Muscle of arm (tissue), 12 donors: Measurements from ENCODE around the gene LRP5. TPM values are rescaled to one million over a fixed set of nuclear protein-coding genes. Genes with fewer than 3 reads are reported as not detected.
"Not testable (repeated sequence)": the region's sequence is repeated elsewhere in the genome, so short reads cannot be mapped to it uniquely, and the experiment has no call there.

Source experiments
- DNase-seq: peaks from one replicate; pipeline ENCODE4 v3.0.0-alpha.2; 2013
- polyA plus RNA-seq, 12 donors: library from polyadenylated mRNA; unstranded; fragments of 120-200 nt; gene quantifications; one replicate each; pipeline ENCODE4 v1.2.1, GENCODE V29; 2013; ENCODE audit not compliant: insufficient read length in 12 of 12

The LRP5 gene
- polyA plus RNA-seq, 12 donors: 33.3 to 88.3 (median 44.0) TPM; not detected in 1

GRCh38 chr11:68459886-68460740, 147.7 kb downstream of the LRP5 start:
- peak; percentile 99 for DNase-seq

- DNase-seq: peak; percentile 56
Observed at GRCh38 chr11:68460741-68461574, 148.6 kb downstream of the LRP5 start, which contains the start of gene PPP6R3. Gene PPP6R3, plus strand, starts transcription at chr11:68460752. Its CDS starts 76,913 bp downstream, at chr11:68537665.

- no peak for DNase-seq
Observed at GRCh38 chr11:68461575-68461917, 149.2 kb downstream of the LRP5 start.

GRCh38 chr11:68463714-68464113, 151.3 kb downstream of the LRP5 start:
- no peak for DNase-seq

GRCh38 chr11:68467201-68467834, 154.9 kb downstream of the LRP5 start:
- DNase-seq: no peak

- no peak for DNase-seq
Observed at GRCh38 chr11:68468217-68468828, 155.9 kb downstream of the LRP5 start.

GRCh38 chr11:68469122-68469521, 156.7 kb downstream of the LRP5 start:
- DNase-seq: no peak

GRCh38 chr11:68469642-68470041, 157.3 kb downstream of the LRP5 start:
- no peak for DNase-seq

- DNase-seq: no peak
Observed at GRCh38 chr11:68470304-68470811, 158.0 kb downstream of the LRP5 start.

- DNase-seq: no peak
Observed at GRCh38 chr11:68471360-68472340, 159.3 kb downstream of the LRP5 start.

- DNase-seq: no peak
Observed at GRCh38 chr11:68472778-68473177, 160.4 kb downstream of the LRP5 start.

- DNase-seq: no peak
Observed at GRCh38 chr11:68473693-68474092, 161.3 kb downstream of the LRP5 start.

- not testable (repeated sequence) for DNase-seq
Observed at GRCh38 chr11:68475626-68476025, 163.2 kb downstream of the LRP5 start.

GRCh38 chr11:68479390-68479789, 167.0 kb downstream of the LRP5 start:
- no peak for DNase-seq

GRCh38 chr11:68480193-68480592, 167.8 kb downstream of the LRP5 start:
- no peak for DNase-seq

GRCh38 chr11:68480852-68481510, 168.6 kb downstream of the LRP5 start:
- peak; percentile 31 for DNase-seq

GRCh38 chr11:68481579-68482240, 169.3 kb downstream of the LRP5 start:
- DNase-seq: no peak

GRCh38 chr11:68488623-68489022, 176.2 kb downstream of the LRP5 start:
- no peak for DNase-seq

- DNase-seq: no peak
Observed at GRCh38 chr11:68495220-68495729, 182.9 kb downstream of the LRP5 start.
